HG03378 (cell line): Measurements from ENCODE around the gene FAAP100.

Source experiments
- ATAC-seq: cut with Tn5 transposase; IDR thresholded peaks from one replicate; pipeline ENCODE4 v1.9.1; 2021; ENCODE audit warnings: mild to moderate bottlenecking, moderate library complexity; ENCODE audit not compliant: unreplicated experiment

The FAAP100 gene

GRCh38 chr17:81491181-81491581 is 61.0 kb downstream of the FAAP100 start:
- ATAC-seq, result no peak

DNA sequence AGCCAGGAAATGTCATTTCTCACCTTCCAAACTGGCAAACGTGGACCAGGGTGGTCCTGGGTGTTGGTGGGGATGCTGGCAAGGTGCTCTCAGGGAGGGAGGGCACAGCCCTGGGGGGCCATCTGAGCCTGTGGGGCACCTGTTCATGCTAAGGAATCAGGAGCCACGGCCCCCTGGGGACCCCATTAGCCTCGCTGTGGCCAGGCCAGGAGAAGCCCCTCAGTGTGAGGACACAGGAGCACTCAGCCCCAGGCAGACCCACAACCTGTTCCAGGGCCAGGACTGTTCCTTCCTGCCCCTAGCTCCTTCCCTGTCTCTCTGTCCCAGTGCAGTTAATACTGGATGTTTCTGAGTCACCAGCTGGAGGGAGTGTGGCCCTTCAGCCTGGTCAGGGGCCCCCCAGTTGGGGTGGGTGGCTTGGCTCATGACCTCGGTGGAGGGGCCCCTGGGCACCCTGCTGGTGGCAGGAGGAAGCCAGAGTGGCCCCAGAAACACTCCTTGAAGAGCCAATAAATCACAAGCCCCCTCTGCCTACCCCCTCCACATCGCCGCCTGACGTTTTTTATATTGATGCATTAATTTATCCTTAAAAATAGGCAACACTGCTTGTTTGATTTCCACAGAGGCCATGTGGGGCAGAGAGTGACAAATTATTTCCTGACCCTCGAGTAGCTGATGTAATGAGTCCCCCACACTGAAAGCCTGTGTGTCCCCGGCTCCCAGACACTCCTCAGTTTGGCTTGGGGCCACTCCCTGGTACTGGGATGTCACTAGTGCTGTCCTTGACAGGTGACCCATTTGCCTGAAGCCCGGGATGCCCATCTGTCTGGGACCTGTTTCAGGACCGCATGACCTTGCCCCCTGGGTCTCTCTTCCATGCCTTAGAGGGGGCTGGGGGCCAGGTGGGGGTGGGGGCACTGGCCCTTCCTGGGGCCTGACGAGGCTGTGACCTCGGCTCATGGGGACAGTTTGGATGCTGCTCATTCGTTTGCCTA is 61.9 kb downstream of the FAAP100 start:
- ATAC-seq, result no peak
